Testis (tissue), 3 donors: ENCODE measurements around the gene FAM131B. TPM values are rescaled to one million over a fixed set of nuclear protein-coding genes. Genes with fewer than 3 reads are reported as not detected.

Source experiments
- DNase-seq: peaks from one replicate; pipeline ENCODE4 v3.0.0-alpha.2; 2019
- H3K27ac ChIP-seq, 2 donors: fragments of 200-600 bp; sonication (generic); one replicate each; pipeline ENCODE4 v1.5.1; 2019
- H3K27me3 ChIP-seq: fragments of 200-600 bp; sonication (generic); one replicate; pipeline ENCODE4 v1.5.1; 2019
- H3K36me3 ChIP-seq: fragments of 200-600 bp; sonication (generic); one replicate; pipeline ENCODE4 v1.5.1; 2017; ENCODE audit warnings: low read depth; ENCODE audit errors: missing control alignments
- H3K4me1 ChIP-seq: fragments of 200-600 bp; sonication (generic); one replicate; pipeline ENCODE4 v1.5.1; 2019
- H3K4me3 ChIP-seq, 2 donors: fragments of 200-600 bp; sonication (generic); one replicate each; pipeline ENCODE4 v1.5.1; 2017 to 2019
- H3K9me3 ChIP-seq: fragments of 200-600 bp; sonication (generic); one replicate; pipeline ENCODE4 v1.5.1; 2017
- CTCF ChIP-seq, 3 experiments: fragments of 450-650 bp in 2 of 3; fragments of 200-600 bp in 1 of 3; sonication (generic) in 1 of 3; IDR thresholded peaks; one replicate each; pipeline ENCODE4 v1.5.1; 2016 to 2019; ENCODE audit warnings: antibody characterized with exemption in 3 of 3, mild to moderate bottlenecking in 2 of 3, moderate library complexity in 1 of 3
- POLR2A ChIP-seq: fragments of 450-650 bp; IDR thresholded peaks from one replicate; pipeline ENCODE4 v1.6.1; 2017; ENCODE audit warnings: antibody characterized with exemption, mild to moderate bottlenecking, moderate library complexity
- WGBS, 2 donors: methylation state at CpG; one replicate each; pipeline ENCODE4 v1.1.5; 2018; 5-methylcytosine and 5-hydroxymethylcytosine counted together
- intact Hi-C: fragments of 100-400 bp; cut with DNase I; formaldehyde crosslinking; loops from one replicate; pipeline ENCODE4 v1.15.1; 2023; ENCODE audit warnings: low total_unique reads
- polyA plus RNA-seq: library from polyadenylated mRNA; stranded (reverse); fragments of 350-450 nt; fragmentation: Illumina TruSeq; extraction: RNeasy Lipid Tissue Mini Kit (QIAGEN cat#74804); gene quantifications from one replicate; pipeline ENCODE4 v1.2.3, GENCODE V29; 2014; ENCODE audit warnings: low read depth, low replicate concordance; ENCODE audit not compliant: insufficient read depth
- total RNA-seq, 2 donors: library from RNA; depleted of rRNA; stranded (reverse); fragments of >200 nt; gene quantifications; one replicate each; pipeline ENCODE4 v1.2.3, GENCODE V29; 2016

FAM131B gene
- total and polyA plus RNA-seq, 3 donors from 2014 or later, result 1.2 TPM

GRCh38 chr7:143380646-143381426 is 18.3 kb upstream of the FAM131B start, which contains the start of gene ZYX:
TSS of gene ZYX (plus strand) at chr7:143381345. CDS start at chr7:143381572, 227 bp downstream.
- TF ChIP-seq POLR2A (no peak), CTCF (IDR thresholded peaks at IDR 0.05) (no peak)
- Histone ChIP-seq H3K4me1 (peaks cover 45% of the 10 kb centered on the region), H3K9me3 (no peaks in the 10 kb centered on the region), H3K4me3 (peak within 1 kb of the TSS; percentile 93 to 98), H3K36me3 (no peaks in the 10 kb centered on the region), H3K27ac (peak within 1 kb of the TSS; percentile 90 to 99), H3K27me3 (no peaks in the 10 kb centered on the region)
- intact Hi-C loops, result no loop called here
- peak; percentile 96 for DNase-seq
- 0 to 1% methylated on average over 6 to 40 of the region's 72 CpGs for WGBS, 2 donors

- peaks cover 43% of the 10 kb centered on the region for H3K4me1 ChIP-seq
- H3K27me3 ChIP-seq, result no peaks in the 10 kb centered on the region
- TF ChIP-seq CTCF (IDR thresholded peaks at IDR 0.05) (peak; percentile 74 to 93 (median 87)), POLR2A (no peak)
- H3K4me3 ChIP-seq, result peak overlapping the region; percentile 93 to 98
- DNase-seq, result peak; percentile 93
- H3K27ac ChIP-seq, result peak overlapping the region; percentile 90 to 99
- H3K9me3 ChIP-seq, result no peaks in the 10 kb centered on the region
- intact Hi-C loops, result no loop called here
- WGBS, 2 donors, result 0% methylated on average over 8 to 35 of the region's 35 CpGs
- no peaks in the 10 kb centered on the region for H3K36me3 ChIP-seq
Measured at GRCh38 chr7:143380260-143380645, 17.7 kb upstream of the FAM131B start.

DNA sequence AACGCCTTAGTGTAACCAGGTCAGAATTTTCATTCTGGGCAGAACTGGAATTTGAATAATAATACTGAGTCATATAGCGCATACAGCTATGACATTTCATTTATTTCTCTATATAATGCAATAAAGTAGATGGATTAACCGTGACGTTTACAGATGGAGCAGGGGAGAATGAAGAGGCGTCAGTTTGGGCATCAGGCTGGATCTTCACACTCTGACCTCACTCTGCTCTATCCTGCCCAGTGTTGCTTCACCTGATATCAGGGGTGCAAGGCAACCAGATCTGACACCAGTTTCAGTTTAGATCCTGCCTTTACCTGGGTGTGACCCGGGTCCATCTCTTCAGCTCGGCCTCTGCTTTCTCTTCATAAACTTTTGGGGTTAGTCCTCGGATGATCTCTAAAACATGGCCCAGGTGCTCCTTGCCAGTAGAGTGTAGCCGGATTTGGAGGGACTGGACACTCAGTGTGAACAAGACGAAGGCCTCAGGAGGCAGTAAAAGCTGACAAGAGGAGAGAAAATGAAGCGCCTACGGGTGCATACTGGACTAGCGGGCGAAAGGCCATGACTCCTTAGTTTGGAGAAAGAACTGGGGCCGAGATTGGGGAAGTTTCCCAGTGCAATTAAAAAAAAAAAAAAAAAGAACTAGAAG is 17.2 kb upstream of the FAM131B start:
- Histone ChIP-seq H3K27me3 (no peaks in the 10 kb centered on the region), H3K9me3 (no peaks in the 10 kb centered on the region), H3K4me1 (peaks cover 43% of the 10 kb centered on the region), H3K4me3 (peak overlapping the region; percentile 93 to 98), H3K27ac (peak overlapping the region; percentile 90 to 99), H3K36me3 (no peaks in the 10 kb centered on the region)
- intact Hi-C loops, result no loop called here
- WGBS, 2 donors, result 25 to 31% methylated on average over 15 of the region's 15 CpGs
- TF ChIP-seq CTCF (IDR thresholded peaks at IDR 0.05) (no peak), POLR2A (no peak)
- DNase-seq, result no peak

DNA sequence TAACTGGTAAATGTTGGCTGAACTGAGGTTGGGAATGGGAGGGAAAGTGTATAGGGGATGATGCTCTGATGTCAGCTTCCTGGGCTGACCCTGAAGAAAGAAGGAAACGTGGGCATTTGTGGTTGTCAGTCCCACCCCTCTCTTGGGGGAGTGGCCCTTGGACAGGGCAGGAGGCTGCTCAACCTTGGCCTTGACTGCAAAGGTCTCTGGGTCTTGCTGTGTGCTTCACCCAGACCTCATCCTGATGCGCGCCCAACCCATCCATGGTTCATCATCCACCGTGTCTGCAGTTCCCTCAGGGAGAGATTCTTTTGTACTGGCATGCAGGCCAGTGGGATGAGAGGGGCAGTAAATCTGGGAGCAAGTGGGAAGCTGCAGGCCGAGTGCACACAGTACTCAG is 13.9 kb upstream of the FAM131B start:
- peak; percentile 63 for DNase-seq
- Histone ChIP-seq H3K4me1 (peaks cover 23% of the 10 kb centered on the region), H3K27ac (no peak overlapping the region), H3K36me3 (no peaks in the 10 kb centered on the region), H3K27me3 (no peaks in the 10 kb centered on the region), H3K4me3 (no peak overlapping the region), H3K9me3 (no peaks in the 10 kb centered on the region)
- intact Hi-C loops, result no loop called here
- 45 to 56% methylated on average over 5 of the region's 5 CpGs for WGBS, 2 donors
- TF ChIP-seq CTCF (IDR thresholded peaks at IDR 0.05) (no peak), POLR2A (no peak)
